WTC11 (cell line): ENCODE data around the gene PCBP3. TPM values are rescaled to one million over a fixed set of nuclear protein-coding genes. Genes with fewer than 3 reads are reported as not detected.

Source experiments
- ATAC-seq: fragments of 200-7000 bp; cut with Tn5 transposase; 2 replicates; pipeline ENCODE4 v1.10.0; 2021; ENCODE audit warnings: mild to moderate bottlenecking, moderate library complexity
- CTCF ChIA-PET: fragments of 300-600 bp; sonication (Branson Sonifier 250); formaldehyde crosslinking; loops from one replicate; lab custom pipeline; 2021; ENCODE audit warnings: antibody characterized with exemption; lab: Charles Lee
- POLR2A ChIA-PET: fragments of 350-600 bp; sonication (Branson Sonifier 250); formaldehyde crosslinking; loops from one replicate; lab custom pipeline; 2021; ENCODE audit warnings: antibody characterized with exemption; lab: Charles Lee
- DNase-seq: peaks from one replicate; pipeline ENCODE4 v3.0.0; 2021; ENCODE audit warnings: low spot score
- H3K27ac Mint-ChIP-seq: 2 replicates; pipeline ENCODE4 v1.8.0; 2021; ENCODE audit warnings: mixed read lengths
- H3K27me3 Mint-ChIP-seq: 2 replicates; pipeline ENCODE4 v1.8.0; 2021; ENCODE audit warnings: low read depth, mild to moderate bottlenecking, moderate library complexity, mixed read lengths
- H3K36me3 Mint-ChIP-seq: 2 replicates; pipeline ENCODE4 v1.8.0; 2021; ENCODE audit warnings: mixed read lengths
- H3K4me1 Mint-ChIP-seq: 2 replicates; pipeline ENCODE4 v1.8.0; 2022; ENCODE audit warnings: mixed read lengths
- H3K4me3 Mint-ChIP-seq: 2 replicates; pipeline ENCODE4 v1.8.0; 2021; ENCODE audit warnings: mild to moderate bottlenecking, moderate library complexity, mixed read lengths
- H3K9me3 Mint-ChIP-seq: 2 replicates; pipeline ENCODE4 v1.8.0; 2021; ENCODE audit warnings: mixed read lengths
- CREB1 ChIP-seq: sonication (generic); formaldehyde crosslinking; IDR thresholded peaks from 2 replicates; pipeline ENCODE4 v1.8.0; 2023; ENCODE audit warnings: mild to moderate bottlenecking, missing genetic modification reagents
- CREM ChIP-seq: sonication (generic); formaldehyde crosslinking; IDR thresholded peaks from 2 replicates; pipeline ENCODE4 v1.8.1; 2022; ENCODE audit warnings: mild to moderate bottlenecking, missing genetic modification reagents, moderate library complexity
- EMX1 ChIP-seq: fragments of 250-450 bp; sonication (Bioruptor Pico); IDR thresholded peaks from 2 replicates; pipeline ENCODE4 v1.8.0; 2021; ENCODE audit warnings: mild to moderate bottlenecking
- FOXJ3 ChIP-seq: sonication (generic); formaldehyde crosslinking; IDR thresholded peaks from 2 replicates; pipeline ENCODE4 v1.9.0; 2021; ENCODE audit warnings: missing genetic modification reagents, mild to moderate bottlenecking, borderline replicate concordance
- FOXP1 ChIP-seq: sonication (generic); formaldehyde crosslinking; IDR thresholded peaks from 2 replicates; pipeline ENCODE4 v1.8.0; 2022; ENCODE audit warnings: missing genetic modification reagents, mild to moderate bottlenecking, moderate library complexity, borderline replicate concordance
- GABPB1 ChIP-seq: sonication (generic); formaldehyde crosslinking; IDR thresholded peaks from 2 replicates; pipeline ENCODE4 v1.8.1; 2023; ENCODE audit warnings: mild to moderate bottlenecking, missing genetic modification reagents
- MYBL2 ChIP-seq: sonication (generic); formaldehyde crosslinking; IDR thresholded peaks from 2 replicates; pipeline ENCODE4 v1.8.1; 2023; ENCODE audit warnings: mild to moderate bottlenecking, moderate library complexity, missing genetic modification reagents
- SOX15 ChIP-seq: fragments of 250-450 bp; sonication (Bioruptor Pico); IDR thresholded peaks from 2 replicates; pipeline ENCODE4 v1.9.0; 2021; ENCODE audit warnings: mild to moderate bottlenecking
- ZNF121 ChIP-seq: sonication (generic); formaldehyde crosslinking; IDR thresholded peaks from 2 replicates; pipeline ENCODE4 v1.8.0; 2023; ENCODE audit warnings: missing genetic modification reagents
- ZNF317 ChIP-seq: sonication (generic); formaldehyde crosslinking; IDR thresholded peaks from 2 replicates; pipeline ENCODE4 v1.8.1; 2023; ENCODE audit warnings: low read depth, mild to moderate bottlenecking, moderate library complexity, missing genetic modification reagents, borderline replicate concordance
- ZNF671 ChIP-seq: fragments of 250-450 bp; sonication (Bioruptor Pico); IDR thresholded peaks from 2 replicates; pipeline ENCODE4 v1.8.0; 2021; ENCODE audit warnings: mild to moderate bottlenecking
- total RNA-seq: library from RNA; stranded (reverse); gene quantifications from 3 replicates; pipeline ENCODE4 v1.2.3, GENCODE V29; 2021
- TF ChIP-seq, protein P1 (sequence below): fragments of 250-450 bp; sonication (Bioruptor Pico); IDR thresholded peaks from 2 replicates; pipeline ENCODE4 v1.9.0; 2021; ENCODE audit warnings: mild to moderate bottlenecking, borderline replicate concordance
- TF ChIP-seq, protein P2 (sequence below): fragments of 250-450 bp; sonication (Bioruptor Pico); IDR thresholded peaks from 2 replicates; pipeline ENCODE4 v2.1.2; 2022; ENCODE audit warnings: mild to moderate bottlenecking, moderate library complexity
- TF ChIP-seq, protein P3 (sequence below): sonication (generic); formaldehyde crosslinking; IDR thresholded peaks from 2 replicates; pipeline ENCODE4 v1.8.0; 2022; ENCODE audit warnings: missing genetic modification reagents
- TF ChIP-seq, protein P4 (sequence below): fragments of 250-450 bp; sonication (Bioruptor Pico); IDR thresholded peaks from 2 replicates; pipeline ENCODE4 v1.9.0; 2021; ENCODE audit warnings: mild to moderate bottlenecking
- TF ChIP-seq, protein P5 (sequence below): sonication (generic); formaldehyde crosslinking; IDR thresholded peaks from 2 replicates; pipeline ENCODE4 v1.8.0; 2023; ENCODE audit warnings: mild to moderate bottlenecking, missing genetic modification reagents
- TF ChIP-seq, protein P6 (sequence below): sonication (generic); formaldehyde crosslinking; IDR thresholded peaks from 2 replicates; pipeline ENCODE4 v1.8.0; 2022; ENCODE audit warnings: mild to moderate bottlenecking, missing genetic modification reagents
- TF ChIP-seq, protein P7 (sequence below): sonication (generic); formaldehyde crosslinking; IDR thresholded peaks from 2 replicates; pipeline ENCODE4 v1.8.0; 2023; ENCODE audit warnings: missing genetic modification reagents
- TF ChIP-seq, protein P8 (sequence below): sonication (generic); formaldehyde crosslinking; IDR thresholded peaks from 2 replicates; pipeline ENCODE4 v1.8.0; 2022; ENCODE audit warnings: mild to moderate bottlenecking, missing genetic modification reagents

The PCBP3 gene
- total RNA-seq, 1 experiment from 2014 or later, result 8.5 TPM

DNA sequence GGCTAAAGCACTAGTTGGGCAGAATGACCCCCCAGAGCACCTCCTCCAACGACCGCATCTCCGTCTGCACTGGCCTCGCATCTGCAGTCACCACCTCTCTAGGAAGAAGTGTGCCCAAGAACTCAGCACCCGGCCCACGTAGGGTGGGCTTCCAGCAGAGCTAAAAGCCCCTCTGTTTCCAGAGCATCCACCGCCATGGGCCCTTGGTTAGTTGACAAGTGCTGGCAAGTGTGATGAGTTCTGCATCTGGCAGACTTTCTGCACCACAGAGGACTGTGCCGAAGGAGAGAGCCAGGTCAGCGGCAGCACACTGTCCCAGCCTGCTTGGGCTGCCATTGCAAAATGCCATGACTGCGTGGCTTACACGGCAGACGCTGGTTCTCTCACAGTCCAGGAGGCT is 261.7 kb downstream of the PCBP3 start:
- Mint-ChIP-seq H3K4me1 (no peaks in the 10 kb centered on the region), H3K27ac (no peak overlapping the region), H3K9me3 (no peaks in the 10 kb centered on the region), H3K4me3 (no peak overlapping the region), H3K36me3 (no peaks in the 10 kb centered on the region), H3K27me3 (no peaks in the 10 kb centered on the region)
- POLR2A ChIA-PET, result no interaction called here
- CTCF ChIA-PET, result interaction anchor here (0.9 kb wide), 1 partner anchor 18 kb away, joined by 3 read pairs; no protein-coding TSS in a partner anchor
- DNase-seq (no peak), ATAC-seq (no peak)
- no peak for TF ChIP-seq ZNF671 (CRISPR knock-in tag)
- TF ChIP-seq, protein P1, sequence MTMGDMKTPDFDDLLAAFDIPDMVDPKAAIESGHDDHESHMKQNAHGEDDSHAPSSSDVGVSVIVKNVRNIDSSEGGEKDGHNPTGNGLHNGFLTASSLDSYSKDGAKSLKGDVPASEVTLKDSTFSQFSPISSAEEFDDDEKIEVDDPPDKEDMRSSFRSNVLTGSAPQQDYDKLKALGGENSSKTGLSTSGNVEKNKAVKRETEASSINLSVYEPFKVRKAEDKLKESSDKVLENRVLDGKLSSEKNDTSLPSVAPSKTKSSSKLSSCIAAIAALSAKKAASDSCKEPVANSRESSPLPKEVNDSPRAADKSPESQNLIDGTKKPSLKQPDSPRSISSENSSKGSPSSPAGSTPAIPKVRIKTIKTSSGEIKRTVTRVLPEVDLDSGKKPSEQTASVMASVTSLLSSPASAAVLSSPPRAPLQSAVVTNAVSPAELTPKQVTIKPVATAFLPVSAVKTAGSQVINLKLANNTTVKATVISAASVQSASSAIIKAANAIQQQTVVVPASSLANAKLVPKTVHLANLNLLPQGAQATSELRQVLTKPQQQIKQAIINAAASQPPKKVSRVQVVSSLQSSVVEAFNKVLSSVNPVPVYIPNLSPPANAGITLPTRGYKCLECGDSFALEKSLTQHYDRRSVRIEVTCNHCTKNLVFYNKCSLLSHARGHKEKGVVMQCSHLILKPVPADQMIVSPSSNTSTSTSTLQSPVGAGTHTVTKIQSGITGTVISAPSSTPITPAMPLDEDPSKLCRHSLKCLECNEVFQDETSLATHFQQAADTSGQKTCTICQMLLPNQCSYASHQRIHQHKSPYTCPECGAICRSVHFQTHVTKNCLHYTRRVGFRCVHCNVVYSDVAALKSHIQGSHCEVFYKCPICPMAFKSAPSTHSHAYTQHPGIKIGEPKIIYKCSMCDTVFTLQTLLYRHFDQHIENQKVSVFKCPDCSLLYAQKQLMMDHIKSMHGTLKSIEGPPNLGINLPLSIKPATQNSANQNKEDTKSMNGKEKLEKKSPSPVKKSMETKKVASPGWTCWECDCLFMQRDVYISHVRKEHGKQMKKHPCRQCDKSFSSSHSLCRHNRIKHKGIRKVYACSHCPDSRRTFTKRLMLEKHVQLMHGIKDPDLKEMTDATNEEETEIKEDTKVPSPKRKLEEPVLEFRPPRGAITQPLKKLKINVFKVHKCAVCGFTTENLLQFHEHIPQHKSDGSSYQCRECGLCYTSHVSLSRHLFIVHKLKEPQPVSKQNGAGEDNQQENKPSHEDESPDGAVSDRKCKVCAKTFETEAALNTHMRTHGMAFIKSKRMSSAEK, result no peak
- TF ChIP-seq, protein P2, sequence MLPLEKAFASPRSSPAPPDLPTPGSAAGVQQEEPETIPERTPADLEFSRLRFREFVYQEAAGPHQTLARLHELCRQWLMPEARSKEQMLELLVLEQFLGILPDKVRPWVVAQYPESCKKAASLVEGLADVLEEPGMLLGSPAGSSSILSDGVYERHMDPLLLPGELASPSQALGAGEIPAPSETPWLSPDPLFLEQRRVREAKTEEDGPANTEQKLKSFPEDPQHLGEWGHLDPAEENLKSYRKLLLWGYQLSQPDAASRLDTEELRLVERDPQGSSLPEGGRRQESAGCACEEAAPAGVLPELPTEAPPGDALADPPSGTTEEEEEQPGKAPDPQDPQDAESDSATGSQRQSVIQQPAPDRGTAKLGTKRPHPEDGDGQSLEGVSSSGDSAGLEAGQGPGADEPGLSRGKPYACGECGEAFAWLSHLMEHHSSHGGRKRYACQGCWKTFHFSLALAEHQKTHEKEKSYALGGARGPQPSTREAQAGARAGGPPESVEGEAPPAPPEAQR, result no peak
- no peak for TF ChIP-seq CREB1 (CRISPR knock-in tag)
- no peak for TF ChIP-seq CREM
- no peak for TF ChIP-seq GABPB1 (CRISPR knock-in tag)
- TF ChIP-seq, protein P3, sequence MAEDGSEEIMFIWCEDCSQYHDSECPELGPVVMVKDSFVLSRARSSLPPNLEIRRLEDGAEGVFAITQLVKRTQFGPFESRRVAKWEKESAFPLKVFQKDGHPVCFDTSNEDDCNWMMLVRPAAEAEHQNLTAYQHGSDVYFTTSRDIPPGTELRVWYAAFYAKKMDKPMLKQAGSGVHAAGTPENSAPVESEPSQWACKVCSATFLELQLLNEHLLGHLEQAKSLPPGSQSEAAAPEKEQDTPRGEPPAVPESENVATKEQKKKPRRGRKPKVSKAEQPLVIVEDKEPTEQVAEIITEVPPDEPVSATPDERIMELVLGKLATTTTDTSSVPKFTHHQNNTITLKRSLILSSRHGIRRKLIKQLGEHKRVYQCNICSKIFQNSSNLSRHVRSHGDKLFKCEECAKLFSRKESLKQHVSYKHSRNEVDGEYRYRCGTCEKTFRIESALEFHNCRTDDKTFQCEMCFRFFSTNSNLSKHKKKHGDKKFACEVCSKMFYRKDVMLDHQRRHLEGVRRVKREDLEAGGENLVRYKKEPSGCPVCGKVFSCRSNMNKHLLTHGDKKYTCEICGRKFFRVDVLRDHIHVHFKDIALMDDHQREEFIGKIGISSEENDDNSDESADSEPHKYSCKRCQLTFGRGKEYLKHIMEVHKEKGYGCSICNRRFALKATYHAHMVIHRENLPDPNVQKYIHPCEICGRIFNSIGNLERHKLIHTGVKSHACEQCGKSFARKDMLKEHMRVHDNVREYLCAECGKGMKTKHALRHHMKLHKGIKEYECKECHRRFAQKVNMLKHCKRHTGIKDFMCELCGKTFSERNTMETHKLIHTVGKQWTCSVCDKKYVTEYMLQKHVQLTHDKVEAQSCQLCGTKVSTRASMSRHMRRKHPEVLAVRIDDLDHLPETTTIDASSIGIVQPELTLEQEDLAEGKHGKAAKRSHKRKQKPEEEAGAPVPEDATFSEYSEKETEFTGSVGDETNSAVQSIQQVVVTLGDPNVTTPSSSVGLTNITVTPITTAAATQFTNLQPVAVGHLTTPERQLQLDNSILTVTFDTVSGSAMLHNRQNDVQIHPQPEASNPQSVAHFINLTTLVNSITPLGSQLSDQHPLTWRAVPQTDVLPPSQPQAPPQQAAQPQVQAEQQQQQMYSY (CRISPR knock-in tag), result no peak
- no peak for TF ChIP-seq ZNF317 (CRISPR knock-in tag)
- TF ChIP-seq, protein P4, sequence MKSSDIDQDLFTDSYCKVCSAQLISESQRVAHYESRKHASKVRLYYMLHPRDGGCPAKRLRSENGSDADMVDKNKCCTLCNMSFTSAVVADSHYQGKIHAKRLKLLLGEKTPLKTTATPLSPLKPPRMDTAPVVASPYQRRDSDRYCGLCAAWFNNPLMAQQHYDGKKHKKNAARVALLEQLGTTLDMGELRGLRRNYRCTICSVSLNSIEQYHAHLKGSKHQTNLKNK (CRISPR knock-in tag), result no peak
- no peak for TF ChIP-seq ZNF121
- TF ChIP-seq SOX15 (CRISPR knock-in tag), result no peak
- TF ChIP-seq, protein P5, sequence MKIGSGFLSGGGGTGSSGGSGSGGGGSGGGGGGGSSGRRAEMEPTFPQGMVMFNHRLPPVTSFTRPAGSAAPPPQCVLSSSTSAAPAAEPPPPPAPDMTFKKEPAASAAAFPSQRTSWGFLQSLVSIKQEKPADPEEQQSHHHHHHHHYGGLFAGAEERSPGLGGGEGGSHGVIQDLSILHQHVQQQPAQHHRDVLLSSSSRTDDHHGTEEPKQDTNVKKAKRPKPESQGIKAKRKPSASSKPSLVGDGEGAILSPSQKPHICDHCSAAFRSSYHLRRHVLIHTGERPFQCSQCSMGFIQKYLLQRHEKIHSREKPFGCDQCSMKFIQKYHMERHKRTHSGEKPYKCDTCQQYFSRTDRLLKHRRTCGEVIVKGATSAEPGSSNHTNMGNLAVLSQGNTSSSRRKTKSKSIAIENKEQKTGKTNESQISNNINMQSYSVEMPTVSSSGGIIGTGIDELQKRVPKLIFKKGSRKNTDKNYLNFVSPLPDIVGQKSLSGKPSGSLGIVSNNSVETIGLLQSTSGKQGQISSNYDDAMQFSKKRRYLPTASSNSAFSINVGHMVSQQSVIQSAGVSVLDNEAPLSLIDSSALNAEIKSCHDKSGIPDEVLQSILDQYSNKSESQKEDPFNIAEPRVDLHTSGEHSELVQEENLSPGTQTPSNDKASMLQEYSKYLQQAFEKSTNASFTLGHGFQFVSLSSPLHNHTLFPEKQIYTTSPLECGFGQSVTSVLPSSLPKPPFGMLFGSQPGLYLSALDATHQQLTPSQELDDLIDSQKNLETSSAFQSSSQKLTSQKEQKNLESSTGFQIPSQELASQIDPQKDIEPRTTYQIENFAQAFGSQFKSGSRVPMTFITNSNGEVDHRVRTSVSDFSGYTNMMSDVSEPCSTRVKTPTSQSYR (CRISPR knock-in tag), result no peak
- TF ChIP-seq, protein P6, sequence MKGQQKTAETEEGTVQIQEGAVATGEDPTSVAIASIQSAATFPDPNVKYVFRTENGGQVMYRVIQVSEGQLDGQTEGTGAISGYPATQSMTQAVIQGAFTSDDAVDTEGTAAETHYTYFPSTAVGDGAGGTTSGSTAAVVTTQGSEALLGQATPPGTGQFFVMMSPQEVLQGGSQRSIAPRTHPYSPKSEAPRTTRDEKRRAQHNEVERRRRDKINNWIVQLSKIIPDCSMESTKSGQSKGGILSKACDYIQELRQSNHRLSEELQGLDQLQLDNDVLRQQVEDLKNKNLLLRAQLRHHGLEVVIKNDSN (CRISPR knock-in tag), result no peak
- TF ChIP-seq EMX1, result no peak
- no peak for TF ChIP-seq MYBL2 (CRISPR knock-in tag)
- TF ChIP-seq FOXP1 (CRISPR knock-in tag), result no peak
- no peak for TF ChIP-seq FOXJ3 (CRISPR knock-in tag)
- TF ChIP-seq, protein P7, sequence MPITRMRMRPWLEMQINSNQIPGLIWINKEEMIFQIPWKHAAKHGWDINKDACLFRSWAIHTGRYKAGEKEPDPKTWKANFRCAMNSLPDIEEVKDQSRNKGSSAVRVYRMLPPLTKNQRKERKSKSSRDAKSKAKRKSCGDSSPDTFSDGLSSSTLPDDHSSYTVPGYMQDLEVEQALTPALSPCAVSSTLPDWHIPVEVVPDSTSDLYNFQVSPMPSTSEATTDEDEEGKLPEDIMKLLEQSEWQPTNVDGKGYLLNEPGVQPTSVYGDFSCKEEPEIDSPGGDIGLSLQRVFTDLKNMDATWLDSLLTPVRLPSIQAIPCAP, result no peak
- TF ChIP-seq, protein P8, sequence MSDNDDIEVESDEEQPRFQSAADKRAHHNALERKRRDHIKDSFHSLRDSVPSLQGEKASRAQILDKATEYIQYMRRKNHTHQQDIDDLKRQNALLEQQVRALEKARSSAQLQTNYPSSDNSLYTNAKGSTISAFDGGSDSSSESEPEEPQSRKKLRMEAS (CRISPR knock-in tag), result no peak
